Right lobe of liver (tissue), 4 donors: ENCODE data around the gene TMEM131L.
"Not testable (repeated sequence)": the region's sequence is repeated elsewhere in the genome, so short reads cannot be mapped to it uniquely, and the experiment has no call there.

Experiments used
- CTCF ChIP-seq, 4 donors: fragments of 200-600 bp in 3 of 4; fragments of 450-650 bp in 1 of 4; IDR thresholded peaks; one replicate each; pipeline versions ENCODE4 v1.5.1 to v1.8.0; 2016 to 2022; ENCODE audit warnings: antibody characterized with exemption in 4 of 4, mild to moderate bottlenecking in 2 of 4
- POLR2A ChIP-seq: fragments of 450-650 bp; IDR thresholded peaks from one replicate; pipeline ENCODE4 v1.6.1; 2017; ENCODE audit warnings: antibody characterized with exemption, mild to moderate bottlenecking
- donor health status: DM: no; HTN: no; CAD: no.
- donor health status: DM: no; HTN: no; CAD: no.
- donor health status: DM: no; HTN: yes; CAD: no.

- not testable (repeated sequence) for TF ChIP-seq CTCF (IDR thresholded peaks at IDR 0.05); POLR2A
These were observed 200.3 kb downstream of the TMEM131L start for GRCh38 chr4:153666505-153666904.
